ENCODE measurements around the gene SCN4B.

- TF ChIP-seq CTCF (IDR thresholded peaks at IDR 0.05): no peak
- no peak for TF ChIP-seq POLR2A (IDR thresholded peaks at IDR 0.05)
Observed at GRCh38 chr11:118084656-118085055, 68.0 kb downstream of the SCN4B start.
